DMS 273 (cell line): ENCODE data around the gene CNOT9.

Source experiments
- DNase-seq: peaks from one replicate; lab custom pipeline; 2025; ENCODE audit not compliant: unreplicated experiment; lab: John Stamatoyannopoulos, UW

CNOT9 gene

DNA sequence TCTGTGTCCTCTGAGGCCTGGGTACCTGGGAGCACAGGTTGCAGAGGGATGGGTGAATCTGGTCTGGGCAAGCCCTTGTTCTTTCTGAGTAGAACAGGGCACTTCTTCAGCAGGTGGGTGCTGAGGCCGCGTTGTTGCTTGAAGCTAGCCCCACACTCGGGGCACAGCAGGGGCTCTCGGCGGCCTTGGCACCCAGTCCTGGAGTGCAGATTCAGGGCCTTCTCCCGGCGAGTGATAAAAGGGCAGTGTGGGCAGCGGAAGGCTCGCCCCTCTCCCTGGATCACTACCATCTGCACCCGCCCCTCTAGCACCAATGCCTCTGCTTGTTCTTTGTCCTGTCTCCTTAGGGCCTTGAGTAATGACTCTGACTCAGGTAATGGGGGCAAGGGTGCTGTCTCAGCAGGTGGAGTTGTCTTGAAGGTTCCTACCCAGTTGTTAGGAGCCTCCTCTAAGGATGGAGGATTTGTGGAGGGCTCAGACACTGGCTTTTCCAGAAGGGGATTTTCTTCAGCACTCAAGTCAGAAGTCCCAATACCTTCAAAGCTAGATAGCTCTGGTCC lies 75.2 kb downstream of the CNOT9 start:
- DNase-seq, result no peak

DNA sequence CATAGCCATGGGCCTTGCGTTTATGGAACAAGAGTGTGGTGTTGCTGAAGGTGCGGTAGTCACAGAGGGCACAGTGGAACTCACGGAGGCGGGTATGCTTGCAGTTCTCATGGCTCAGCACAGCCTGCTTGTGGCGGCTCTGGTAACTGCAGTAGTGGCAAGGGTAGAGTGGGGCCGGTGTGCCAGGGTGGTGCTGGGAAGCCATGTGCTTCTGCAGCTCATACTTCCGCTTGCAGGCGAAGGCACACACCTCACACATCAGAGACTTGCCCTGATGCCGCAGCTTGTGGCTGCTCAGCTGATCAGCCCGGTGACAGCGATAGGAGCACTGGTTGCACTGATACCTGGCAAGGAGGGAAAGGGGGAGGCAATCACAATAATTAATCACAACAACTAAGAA lies 76.1 kb downstream of the CNOT9 start:
- no peak for DNase-seq

GRCh38 chr2:218645126-218645525 lies 76.5 kb downstream of the CNOT9 start:
- DNase-seq, result no peak
